NCI-H2227 (cell line): Measurements from ENCODE around the gene ILK.
A peak's percentile ranks its signal among the peaks of the same experiment; 100 is the strongest.

Experiments used
- DNase-seq: peaks from one replicate; lab custom pipeline; 2025; ENCODE audit not compliant: unreplicated experiment; lab: John Stamatoyannopoulos, UW

The ILK gene

DNA sequence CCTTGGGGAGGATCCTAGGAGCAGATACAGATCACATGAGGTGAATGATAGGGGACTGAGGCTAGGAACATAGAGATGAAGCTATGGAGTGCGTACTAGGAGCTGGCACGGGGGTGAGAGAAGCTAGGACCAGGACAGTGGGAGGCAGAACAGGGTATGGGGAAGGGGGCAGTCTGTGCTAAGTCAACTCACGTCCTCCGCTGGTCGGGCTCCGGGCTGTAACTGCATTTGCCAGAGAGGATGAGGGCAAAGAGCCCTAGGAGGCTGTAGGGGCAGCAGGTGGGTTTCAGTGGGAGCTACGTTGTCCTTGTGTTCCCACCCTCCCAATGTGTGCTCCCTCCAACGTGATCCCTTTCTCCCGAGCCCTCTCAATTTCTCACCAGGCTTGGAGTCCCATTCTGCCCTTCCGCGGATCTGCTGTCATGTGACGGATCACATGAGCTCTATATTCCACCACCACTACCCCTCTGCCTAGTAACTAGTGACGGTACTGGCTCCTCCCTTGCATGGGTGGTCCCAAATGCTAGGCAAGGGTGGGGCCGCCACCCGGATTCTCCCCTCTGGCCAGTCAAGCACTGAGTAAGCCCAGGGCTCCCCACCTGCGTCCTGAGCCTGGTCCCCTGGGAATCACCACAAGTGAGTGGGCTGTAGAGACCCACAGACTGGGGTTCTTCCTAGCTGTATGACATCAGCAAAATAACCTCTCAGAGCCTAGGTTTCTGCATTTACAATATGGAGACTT is 15.6 kb downstream of the ILK start, which contains the start of gene TPP1:
TPP1 (minus strand) TSS at position 419 of the 742 bp plus-strand sequence; CDS start at position 397, 22 bp downstream.
- DNase-seq: peak; percentile 98

DNA sequence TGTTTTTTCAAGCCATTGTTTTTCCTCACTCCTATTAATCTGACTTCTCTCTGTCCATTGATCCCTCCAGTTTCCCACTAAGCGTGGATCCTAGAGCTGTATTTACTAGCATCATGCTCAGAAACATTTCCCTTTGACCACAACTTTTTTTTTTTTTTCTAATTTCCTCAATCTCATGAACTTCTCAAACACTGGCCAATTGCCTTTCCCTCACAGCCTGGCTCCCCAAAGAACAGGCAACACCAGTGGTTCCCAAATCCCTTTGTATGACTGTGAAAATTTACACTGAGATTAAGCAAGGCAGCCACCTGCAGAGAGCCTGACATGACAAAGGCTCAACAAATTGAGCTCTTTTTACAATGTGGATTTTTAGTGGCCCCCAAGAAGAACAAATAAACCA is 17.1 kb downstream of the ILK start:
- DNase-seq: no peak

DNA sequence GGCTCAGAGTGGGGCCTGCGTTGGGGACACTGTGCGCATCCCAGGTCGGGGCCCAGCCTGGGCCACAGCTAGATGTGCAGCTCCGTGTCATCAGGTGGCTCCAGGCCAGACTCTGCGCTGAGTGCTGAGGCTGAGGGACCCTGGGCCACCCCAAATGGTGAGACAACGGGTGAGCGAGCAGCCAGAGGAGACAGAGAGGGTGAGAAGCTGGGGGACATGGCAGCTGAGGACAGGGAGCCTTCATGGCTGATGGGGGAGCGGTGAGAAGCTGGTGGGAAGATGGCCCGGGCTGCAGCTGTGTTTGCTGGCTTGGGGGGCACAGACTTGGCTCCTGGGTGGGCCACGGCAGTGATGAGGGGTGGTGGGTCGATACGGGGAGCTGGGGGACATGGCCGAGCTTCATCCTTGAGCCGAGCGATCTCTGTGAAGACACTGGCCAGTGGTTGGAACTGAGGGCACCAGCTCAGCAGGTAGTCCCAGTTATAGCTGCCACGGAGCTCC is 18.2 kb downstream of the ILK start:
- no peak for DNase-seq

DNA sequence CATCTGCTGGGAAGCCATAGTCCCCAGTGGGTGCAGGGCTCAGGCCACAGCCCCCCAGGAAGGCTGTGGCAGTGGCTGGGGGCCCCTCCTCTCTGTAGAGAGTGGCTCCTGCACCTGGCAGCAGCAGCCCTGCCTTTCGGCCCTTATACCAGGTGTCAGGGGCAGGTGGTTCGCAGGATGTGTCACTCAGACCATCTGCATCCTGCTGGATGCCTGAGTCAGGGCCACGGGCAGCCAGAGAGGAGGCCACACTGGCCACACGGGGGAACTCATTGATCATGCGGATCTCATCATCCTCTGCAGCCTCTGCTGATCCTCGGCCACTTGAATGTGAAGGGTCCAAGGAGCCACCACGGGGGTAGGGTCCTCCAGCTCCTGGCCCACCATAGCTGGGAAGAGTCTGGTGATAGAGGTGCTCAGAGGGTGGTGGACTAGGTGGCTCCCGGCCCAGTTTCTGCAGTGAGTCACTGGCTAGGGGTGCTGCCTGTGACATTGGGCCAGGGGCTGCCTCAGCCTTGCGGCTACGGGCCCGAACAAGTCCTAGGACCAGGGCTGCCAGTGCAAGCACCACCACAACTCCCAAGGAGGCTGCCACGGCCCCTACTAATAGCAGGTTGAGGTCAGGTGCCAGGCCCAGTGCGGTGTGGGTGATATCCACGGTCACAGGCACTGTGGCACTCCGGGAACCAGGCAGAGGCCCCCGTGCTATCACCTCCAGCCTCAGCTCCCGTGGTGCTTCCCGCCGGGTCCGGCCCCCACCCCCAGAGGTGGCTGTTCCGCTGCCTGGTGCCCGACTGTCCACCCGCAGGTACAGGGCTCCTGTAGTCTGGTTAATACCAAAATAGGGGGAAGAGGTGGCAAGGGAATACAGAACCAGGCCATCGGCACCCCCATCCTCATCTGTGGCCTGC is 18.9 kb downstream of the ILK start:
- no peak for DNase-seq

DNA sequence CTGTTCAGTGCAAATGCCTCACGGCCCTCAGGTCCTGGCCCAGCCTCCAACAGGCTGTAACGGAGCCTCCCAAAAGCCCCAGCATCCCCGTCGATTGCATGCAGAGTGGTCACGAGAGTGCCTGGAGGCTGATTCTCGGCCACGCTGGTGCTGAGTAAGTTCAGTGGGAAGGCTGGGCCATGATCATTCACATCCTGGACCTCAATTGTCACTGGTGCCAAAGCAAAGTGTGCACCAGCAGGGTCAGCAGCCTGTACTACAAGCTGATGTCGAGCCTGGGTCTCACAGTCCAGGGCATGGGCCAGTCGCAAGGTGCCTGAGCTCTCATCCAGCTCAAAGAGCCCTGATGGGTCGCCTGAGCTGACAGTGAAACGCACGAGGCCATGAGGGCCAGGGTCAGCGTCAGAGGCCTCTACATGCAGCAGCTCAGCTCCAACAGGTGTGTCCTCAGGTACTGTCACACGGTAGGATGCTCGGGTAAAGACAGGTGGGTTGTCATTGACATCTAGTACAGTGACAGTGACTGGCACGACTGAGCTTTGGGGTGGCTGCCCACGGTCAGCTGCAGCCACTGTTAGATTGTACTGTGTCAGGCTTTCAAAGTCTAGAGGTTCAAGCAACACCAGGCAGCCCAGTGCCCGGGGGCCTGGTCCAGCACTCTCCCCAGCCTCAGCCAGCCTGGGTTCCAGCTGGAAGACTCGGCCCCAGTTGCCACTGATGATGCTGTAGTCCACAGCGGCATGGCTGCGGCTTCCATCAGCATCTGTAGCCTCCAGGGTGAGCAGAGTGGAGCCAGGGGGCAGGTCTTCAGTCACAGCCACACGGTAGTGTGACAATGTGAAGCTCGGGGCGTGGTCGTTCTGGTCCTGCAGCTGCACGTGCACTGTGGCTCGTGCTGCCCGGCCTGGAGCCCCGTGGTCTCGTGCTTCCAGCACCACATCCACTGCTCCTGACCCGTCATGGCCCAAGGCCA is 20.1 kb downstream of the ILK start:
- no peak for DNase-seq

DNA sequence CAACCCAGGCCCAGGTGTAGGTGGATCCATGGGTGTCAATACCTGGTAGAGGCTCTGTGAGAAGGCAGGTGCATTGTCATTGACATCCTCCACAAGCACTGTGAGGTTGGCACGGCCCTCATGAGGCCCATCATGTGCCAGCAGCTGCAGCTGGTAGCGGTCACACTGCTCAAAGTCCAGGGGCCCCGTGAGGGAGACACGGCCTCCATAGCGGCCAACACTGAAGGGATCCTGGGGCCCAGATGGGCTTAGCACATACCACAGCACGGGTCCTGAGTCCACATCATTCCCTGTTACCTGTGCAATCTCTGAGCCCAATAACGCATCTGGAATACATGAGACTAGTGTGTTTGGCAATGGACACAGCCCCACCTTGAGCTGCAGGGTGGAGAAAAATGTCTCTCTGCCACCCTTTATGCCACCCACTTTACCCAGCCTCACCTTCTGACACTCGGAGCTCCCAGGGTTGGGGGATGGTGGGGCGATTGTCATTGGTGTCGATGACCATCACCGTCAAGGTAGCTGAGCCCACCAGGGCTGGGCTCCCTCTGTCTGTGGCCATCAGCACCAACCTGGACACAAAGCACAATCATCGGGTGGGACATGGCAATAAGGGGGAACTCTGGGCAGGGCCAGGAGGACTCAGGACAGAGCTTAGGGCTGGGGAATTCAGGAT is 21.7 kb downstream of the ILK start:
- DNase-seq: no peak

DNA sequence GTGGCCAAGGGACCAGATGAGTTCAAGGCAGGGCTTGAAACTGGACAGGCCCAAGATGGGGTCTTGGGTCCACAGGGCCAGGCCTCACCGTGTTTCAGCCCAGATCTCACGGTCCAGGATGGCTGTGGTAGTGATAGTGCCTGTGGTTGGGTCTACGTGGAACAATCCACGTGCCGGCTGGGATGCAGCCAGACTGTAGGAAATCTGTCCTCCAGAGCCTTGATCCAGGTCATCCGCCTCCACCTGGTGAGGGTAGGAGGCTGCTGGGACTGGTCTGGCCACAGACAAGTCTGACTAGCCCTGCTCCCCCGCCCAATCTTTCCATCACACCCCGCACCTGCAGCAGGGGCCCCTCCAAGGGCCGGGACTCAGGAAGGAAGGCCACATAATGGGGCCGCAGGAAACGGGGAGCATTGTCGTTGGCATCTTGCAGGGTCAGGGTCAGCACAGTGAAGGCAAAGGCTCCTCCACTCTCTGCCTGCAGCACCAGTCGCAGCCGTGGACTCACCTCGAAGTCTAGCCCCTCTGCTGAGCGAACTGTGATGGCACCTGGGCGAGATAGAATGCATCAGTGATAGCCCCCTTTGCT is 22.4 kb downstream of the ILK start:
- DNase-seq: no peak

DNA sequence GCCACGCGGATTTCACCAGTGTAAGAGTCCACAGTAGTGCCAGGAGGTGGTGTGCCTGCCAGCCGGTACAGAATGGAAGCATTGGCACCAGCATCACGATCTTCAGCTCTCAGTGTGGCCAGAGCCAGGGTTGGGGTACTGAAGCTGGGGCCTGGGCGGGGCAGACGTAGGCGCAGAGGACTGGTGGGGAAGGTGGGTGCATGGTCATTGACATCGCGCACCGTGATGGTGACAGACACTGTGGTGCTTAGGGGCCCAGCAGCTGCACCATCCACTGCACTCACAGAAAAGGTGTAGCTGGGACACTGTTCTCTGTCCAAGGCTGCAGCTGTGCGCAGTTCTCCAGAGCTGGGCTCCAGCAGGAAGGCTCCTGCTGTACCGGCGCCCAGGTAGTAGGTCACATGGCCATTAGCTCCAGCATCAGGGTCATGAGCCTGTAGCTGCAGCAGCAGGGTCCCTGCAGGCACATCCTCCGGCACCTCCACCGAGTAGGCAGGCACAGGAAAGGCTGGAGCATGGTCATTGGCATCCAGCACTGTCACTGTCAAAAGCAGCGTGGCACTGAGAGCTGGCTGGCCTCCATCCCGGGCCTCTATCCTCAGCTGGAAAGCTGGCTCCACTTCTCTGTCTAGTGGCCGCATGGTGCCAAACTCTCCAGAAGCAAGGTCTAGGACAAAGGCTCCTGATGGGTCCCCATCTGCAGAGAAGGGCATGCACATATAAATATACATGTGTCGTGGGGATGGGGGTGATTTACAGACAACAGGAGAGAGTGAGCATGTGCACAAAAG is 23.6 kb downstream of the ILK start:
- DNase-seq: no peak

DNA sequence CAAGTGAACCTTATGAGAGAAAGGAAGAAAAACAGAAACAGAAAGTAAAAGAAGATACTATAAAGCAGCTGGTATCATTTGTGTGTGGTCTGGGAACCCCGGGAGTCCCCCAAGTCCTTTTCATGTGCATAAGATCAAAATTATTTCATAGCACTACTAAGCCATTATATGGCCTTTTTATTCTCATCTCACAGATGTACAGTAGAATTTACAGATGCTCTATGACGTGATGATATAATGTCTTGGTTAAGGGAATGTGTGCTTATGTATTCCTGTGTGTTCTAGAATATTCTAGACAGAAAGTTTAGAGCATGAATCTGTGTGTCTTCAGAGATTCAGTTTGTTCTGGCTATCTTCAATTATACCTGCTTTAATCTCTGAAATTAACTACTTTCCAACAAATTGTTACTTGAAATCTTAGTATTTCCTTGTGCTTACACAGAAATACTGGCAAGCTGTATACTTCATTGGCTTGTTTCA is 24.2 kb downstream of the ILK start:
- DNase-seq: no peak

DNA sequence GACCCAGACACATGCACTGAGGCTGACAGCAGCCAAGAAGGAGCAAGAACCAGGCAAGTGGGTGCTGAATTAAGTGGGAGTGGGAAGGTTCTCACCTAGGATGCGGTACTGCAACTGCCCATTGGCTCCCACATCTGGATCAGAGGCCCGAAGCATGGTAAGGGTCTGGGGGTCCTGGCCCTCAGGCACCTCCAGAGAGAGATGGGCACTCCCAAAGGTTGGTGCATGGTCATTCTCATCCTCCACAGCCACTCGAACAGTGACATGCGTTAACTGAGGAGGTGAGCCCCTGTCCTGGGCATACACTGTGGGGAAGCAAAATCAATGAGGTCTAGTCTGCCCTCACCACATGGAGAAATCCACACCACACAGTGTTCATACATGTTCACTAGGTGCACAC is 25.0 kb downstream of the ILK start:
- no peak for DNase-seq

DNA sequence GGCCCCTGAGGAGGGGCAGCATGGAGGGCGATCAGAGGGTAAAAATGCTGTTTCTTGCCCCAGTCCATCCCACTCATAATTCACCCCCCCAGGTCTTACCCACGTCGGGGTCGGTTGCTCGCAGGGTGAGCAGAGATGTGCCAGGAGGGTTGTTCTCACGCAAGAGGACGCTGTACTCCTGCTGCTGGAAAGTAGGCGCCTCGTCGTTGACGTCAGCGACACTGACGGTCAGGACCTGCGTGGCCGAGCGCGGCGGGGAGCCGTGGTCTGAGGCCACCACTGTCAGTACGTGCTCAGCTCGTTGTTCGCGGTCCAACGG is 26.0 kb downstream of the ILK start:
- no peak for DNase-seq

DNA sequence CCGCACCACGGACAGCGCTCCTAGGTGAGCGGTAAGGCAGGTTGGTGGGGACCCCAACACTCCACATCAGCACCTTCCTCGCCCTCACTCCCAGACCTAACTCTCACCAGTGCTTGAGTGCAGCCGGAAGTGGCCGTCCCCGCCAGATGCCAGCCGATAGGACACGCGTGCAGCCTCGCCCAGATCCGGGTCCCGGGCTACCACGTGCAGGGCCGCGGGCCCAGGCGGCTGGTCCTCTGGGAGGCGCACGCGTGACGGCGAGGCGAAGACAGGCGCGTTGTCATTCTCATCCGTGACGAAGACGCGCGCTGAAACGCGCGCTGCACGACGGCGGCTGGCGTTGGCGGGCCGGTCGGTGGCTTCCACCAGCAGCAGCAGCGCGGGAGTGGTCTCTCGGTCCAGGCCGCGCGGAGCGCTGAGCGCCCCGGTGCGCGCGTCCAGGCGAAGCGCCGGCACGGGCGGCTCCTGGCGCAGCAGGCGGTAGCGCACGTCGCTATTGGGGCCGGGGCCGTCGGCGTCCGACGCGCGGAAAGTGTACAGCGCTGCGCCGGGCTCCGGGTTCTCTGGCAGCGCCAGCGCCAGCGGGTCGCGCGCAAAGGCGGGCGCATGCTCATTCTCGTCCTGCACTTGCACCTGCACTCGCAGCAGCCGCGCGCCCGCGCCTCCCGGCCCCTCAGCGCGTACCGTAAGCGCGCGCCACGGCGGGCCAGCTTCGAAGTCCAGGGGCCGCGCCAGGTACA is 26.5 kb downstream of the ILK start:
- DNase-seq: no peak

DNA sequence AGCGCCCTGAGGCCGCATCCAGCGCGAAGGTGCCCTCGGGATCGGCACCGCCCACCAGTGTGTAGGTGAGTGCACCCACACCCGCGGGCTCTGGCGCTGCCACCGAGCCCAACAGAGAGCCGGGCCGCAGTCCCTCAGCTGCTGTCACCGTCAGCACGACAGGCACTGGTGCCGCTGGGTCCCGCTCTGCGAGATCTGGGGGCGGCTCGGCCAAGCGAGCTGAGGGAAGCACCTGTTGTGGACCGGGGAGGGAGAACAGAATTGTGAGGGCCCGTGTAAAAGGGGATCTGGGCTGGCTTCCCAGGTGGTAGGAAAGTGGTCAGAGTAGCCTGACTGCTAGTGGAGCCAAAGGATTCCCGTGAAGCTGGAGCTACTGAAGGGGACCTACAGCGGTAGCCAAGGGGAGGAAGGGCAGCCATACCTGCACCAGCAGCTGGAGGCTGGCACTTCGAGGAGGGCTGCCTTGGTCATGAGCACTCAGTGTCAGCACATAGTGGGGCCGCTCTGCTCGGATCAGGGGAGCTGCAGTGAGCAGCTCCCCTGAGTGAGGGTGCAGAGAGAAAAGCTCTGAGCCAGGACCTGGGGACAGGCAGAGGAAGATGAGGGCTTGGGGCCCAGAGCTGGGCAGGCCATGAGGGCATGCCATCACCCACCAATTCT is 27.2 kb downstream of the ILK start:
- DNase-seq: no peak

DNA sequence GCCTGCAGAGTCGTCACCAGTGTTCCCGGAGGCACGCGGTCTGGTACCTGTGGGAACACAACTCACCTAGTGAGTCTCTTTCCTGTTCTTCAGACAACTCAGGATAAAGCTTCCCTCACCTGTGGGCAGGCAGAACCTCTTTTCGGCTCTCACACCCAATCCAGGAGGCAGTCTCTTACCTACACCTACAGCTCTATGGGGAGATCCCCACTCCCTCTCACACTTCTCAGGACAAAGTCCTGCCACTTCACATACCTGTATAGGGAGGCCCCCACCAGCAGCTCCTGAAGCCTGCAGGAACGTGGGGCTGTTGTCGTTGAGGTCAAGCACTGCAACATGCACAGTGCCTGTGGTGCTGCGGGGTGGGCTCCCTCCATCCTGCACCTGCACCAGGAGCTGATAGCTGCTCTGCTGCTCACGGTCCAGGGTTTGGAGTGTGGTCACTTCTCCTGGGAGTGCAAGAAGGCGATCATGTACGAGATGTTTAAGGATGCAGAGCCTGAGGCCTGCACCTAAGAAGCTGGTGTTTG is 27.9 kb downstream of the ILK start:
- no peak for DNase-seq

DNA sequence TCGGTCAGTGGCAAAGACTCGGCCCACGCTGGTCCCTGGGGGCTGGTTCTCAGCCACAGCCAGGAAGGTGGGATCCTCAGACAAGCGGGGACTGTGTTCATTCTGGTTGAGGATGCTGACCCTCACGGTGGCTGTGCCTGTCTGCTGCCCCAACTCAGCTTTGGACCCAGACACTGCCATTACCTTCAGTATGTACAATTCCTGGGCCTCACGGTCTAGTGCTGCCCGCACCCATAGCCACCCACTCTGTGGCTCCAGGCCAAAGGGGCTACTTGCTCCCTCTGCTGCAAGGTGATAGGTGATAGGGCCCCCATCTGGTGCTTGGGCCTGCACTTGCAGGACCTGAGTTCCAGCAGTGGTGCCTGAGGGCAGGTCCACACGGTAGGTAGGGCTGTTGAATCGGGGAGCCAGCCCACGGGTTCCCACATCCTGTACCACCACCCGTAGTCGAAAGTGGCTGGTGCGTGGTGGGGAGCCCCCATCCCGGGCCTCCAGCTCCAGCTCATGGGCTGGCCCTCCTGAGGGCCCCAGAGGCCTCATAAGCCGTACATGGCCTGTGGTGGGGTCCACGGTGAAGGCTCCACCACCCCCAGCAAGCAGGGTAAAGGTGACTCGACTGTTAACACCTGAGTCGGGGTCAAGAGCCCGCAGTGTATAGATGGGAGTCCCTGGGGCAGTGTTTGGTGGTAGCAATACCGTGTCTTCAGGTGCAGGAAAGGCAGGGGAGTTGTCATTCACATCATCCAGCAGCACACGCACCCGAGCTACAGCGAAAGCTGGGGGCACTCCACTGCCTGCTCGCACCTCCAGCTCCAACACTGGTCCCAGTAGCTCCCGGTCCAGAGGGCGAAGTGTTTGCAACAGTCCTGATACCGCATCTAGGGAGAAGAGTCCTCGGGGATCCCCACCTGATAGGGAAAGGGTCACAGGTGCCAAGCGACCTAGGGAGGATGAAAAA is 28.8 kb downstream of the ILK start:
- DNase-seq: no peak
